ENCODE results near the gene ANO1. TPM values are rescaled to one million over a fixed set of nuclear protein-coding genes. Genes with fewer than 3 reads are reported as not detected.
A peak's percentile ranks its signal among the peaks of the same experiment; 100 is the strongest.

ANO1 gene
- total and polyA plus RNA-seq, 4 donors, result 7.8 to 64.8 (median 32.2) TPM

- TF ChIP-seq RXRA (IDR thresholded peaks at IDR 0.05), result no peak
- TF ChIP-seq, protein P1, sequence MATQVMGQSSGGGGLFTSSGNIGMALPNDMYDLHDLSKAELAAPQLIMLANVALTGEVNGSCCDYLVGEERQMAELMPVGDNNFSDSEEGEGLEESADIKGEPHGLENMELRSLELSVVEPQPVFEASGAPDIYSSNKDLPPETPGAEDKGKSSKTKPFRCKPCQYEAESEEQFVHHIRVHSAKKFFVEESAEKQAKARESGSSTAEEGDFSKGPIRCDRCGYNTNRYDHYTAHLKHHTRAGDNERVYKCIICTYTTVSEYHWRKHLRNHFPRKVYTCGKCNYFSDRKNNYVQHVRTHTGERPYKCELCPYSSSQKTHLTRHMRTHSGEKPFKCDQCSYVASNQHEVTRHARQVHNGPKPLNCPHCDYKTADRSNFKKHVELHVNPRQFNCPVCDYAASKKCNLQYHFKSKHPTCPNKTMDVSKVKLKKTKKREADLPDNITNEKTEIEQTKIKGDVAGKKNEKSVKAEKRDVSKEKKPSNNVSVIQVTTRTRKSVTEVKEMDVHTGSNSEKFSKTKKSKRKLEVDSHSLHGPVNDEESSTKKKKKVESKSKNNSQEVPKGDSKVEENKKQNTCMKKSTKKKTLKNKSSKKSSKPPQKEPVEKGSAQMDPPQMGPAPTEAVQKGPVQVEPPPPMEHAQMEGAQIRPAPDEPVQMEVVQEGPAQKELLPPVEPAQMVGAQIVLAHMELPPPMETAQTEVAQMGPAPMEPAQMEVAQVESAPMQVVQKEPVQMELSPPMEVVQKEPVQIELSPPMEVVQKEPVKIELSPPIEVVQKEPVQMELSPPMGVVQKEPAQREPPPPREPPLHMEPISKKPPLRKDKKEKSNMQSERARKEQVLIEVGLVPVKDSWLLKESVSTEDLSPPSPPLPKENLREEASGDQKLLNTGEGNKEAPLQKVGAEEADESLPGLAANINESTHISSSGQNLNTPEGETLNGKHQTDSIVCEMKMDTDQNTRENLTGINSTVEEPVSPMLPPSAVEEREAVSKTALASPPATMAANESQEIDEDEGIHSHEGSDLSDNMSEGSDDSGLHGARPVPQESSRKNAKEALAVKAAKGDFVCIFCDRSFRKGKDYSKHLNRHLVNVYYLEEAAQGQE (IDR thresholded peaks at IDR 0.05), result no peak
- TF ChIP-seq TAF1 (conservative IDR thresholded peaks at IDR 0.05), result no peak
- no peak for TF ChIP-seq RAD21 (IDR thresholded peaks at IDR 0.05)
- no peak for TF ChIP-seq FOXA1 (IDR thresholded peaks at IDR 0.05)
- TF ChIP-seq HNF4A (conservative IDR thresholded peaks at IDR 0.05), result no peak
- TF ChIP-seq NR2F2 (IDR thresholded peaks at IDR 0.05), result no peak
- no peak for TF ChIP-seq EGR1 (IDR thresholded peaks at IDR 0.05; ENCODE audit: low read depth in 2 of 2)
- no peak for TF ChIP-seq ZBTB33 (IDR thresholded peaks at IDR 0.05)
- TF ChIP-seq GABPA (IDR thresholded peaks at IDR 0.05 in 1 of 2, conservative IDR thresholded peaks at IDR 0.05 in 1 of 2), result no peak
- TF ChIP-seq MAX (IDR thresholded peaks at IDR 0.05), result no peak
- TF ChIP-seq SP1 (IDR thresholded peaks at IDR 0.05), result no peak
- Histone ChIP-seq H3K9me3 (ENCODE audit: control insufficient read depth in 4 of 4, low read length in 3 of 4) (no peaks in the 10 kb centered on the region), H3K27ac (ENCODE audit: low read depth in 1 of 2, low read length in 2 of 2) (no peak overlapping the region), H3K4me3 (ENCODE audit: low read depth in 1 of 3, low read length in 3 of 3) (no peak overlapping the region), H3K9ac (ENCODE audit: low read depth in 1 of 2, low read length in 2 of 2) (no peak overlapping the region), H3K27me3 (ENCODE audit: control insufficient read depth in 4 of 4, insufficient read depth in 4 of 4, low read length in 3 of 4) (no peaks in the 10 kb centered on the region), H3K36me3 (ENCODE audit: control insufficient read depth in 4 of 4, insufficient read depth in 3 of 4, low read depth in 1 of 4, low read length in 3 of 4) (no peaks in the 10 kb centered on the region), H3K4me1 (ENCODE audit: control insufficient read depth in 4 of 4, insufficient read depth in 4 of 4, low read length in 3 of 4) (peaks cover 0 to 6% (median 2%) of the 10 kb centered on the region in 4 donors)
- 71% methylated on average over 6 of the region's 6 CpGs for WGBS
- peak; percentile 12 for DNase-seq (ENCODE audit: low spot score)
These were observed 9.8 kb upstream of the ANO1 start for GRCh38 chr11:70068345-70068744.

- Histone ChIP-seq H3K9me3 (ENCODE audit: control insufficient read depth in 4 of 4, low read length in 3 of 4) (no peaks in the 10 kb centered on the region), H3K4me3 (ENCODE audit: low read depth in 1 of 3, low read length in 3 of 3) (no peak overlapping the region), H3K9ac (ENCODE audit: low read depth in 1 of 2, low read length in 2 of 2) (no peak overlapping the region), H3K27ac (ENCODE audit: low read depth in 1 of 2, low read length in 2 of 2) (no peak overlapping the region), H3K4me1 (ENCODE audit: control insufficient read depth in 4 of 4, insufficient read depth in 4 of 4, low read length in 3 of 4) (peaks cover 0 to 8% (median 3%) of the 10 kb centered on the region in 4 donors), H3K27me3 (ENCODE audit: control insufficient read depth in 4 of 4, insufficient read depth in 4 of 4, low read length in 3 of 4) (no peaks in the 10 kb centered on the region), H3K36me3 (ENCODE audit: control insufficient read depth in 4 of 4, insufficient read depth in 3 of 4, low read depth in 1 of 4, low read length in 3 of 4) (no peaks in the 10 kb centered on the region)
- peak; percentile 17 for DNase-seq (ENCODE audit: low spot score)
- WGBS, result 97% methylated on average over 2 of the region's 2 CpGs
- no peak for TF ChIP-seq GABPA (IDR thresholded peaks at IDR 0.05 in 1 of 2, conservative IDR thresholded peaks at IDR 0.05 in 1 of 2)
- TF ChIP-seq HNF4A (conservative IDR thresholded peaks at IDR 0.05), result no peak
- TF ChIP-seq FOXA1 (IDR thresholded peaks at IDR 0.05), result no peak
- no peak for TF ChIP-seq YY1 (IDR thresholded peaks at IDR 0.05)
- no peak for TF ChIP-seq ATF3 (IDR thresholded peaks at IDR 0.05)
- TF ChIP-seq RXRA (IDR thresholded peaks at IDR 0.05), result no peak
- TF ChIP-seq FOXA2 (IDR thresholded peaks at IDR 0.05), result no peak
- TF ChIP-seq JUND (IDR thresholded peaks at IDR 0.05), result no peak
- no peak for TF ChIP-seq SP1 (IDR thresholded peaks at IDR 0.05)
- no peak for TF ChIP-seq NR2F2 (IDR thresholded peaks at IDR 0.05)
- TF ChIP-seq RAD21 (IDR thresholded peaks at IDR 0.05), result no peak
- TF ChIP-seq TAF1 (conservative IDR thresholded peaks at IDR 0.05), result no peak
- TF ChIP-seq, protein P1 (IDR thresholded peaks at IDR 0.05), result no peak
- no peak for TF ChIP-seq MAX (IDR thresholded peaks at IDR 0.05)
- no peak for TF ChIP-seq EGR1 (IDR thresholded peaks at IDR 0.05; ENCODE audit: low read depth in 2 of 2)
- TF ChIP-seq, protein P2, sequence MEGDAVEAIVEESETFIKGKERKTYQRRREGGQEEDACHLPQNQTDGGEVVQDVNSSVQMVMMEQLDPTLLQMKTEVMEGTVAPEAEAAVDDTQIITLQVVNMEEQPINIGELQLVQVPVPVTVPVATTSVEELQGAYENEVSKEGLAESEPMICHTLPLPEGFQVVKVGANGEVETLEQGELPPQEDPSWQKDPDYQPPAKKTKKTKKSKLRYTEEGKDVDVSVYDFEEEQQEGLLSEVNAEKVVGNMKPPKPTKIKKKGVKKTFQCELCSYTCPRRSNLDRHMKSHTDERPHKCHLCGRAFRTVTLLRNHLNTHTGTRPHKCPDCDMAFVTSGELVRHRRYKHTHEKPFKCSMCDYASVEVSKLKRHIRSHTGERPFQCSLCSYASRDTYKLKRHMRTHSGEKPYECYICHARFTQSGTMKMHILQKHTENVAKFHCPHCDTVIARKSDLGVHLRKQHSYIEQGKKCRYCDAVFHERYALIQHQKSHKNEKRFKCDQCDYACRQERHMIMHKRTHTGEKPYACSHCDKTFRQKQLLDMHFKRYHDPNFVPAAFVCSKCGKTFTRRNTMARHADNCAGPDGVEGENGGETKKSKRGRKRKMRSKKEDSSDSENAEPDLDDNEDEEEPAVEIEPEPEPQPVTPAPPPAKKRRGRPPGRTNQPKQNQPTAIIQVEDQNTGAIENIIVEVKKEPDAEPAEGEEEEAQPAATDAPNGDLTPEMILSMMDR (IDR thresholded peaks at IDR 0.05; ENCODE audit: low read depth, low read length, missing input control), result no peak
- TF ChIP-seq ZBTB33 (IDR thresholded peaks at IDR 0.05), result no peak
These were observed 9.2 kb upstream of the ANO1 start for GRCh38 chr11:70068950-70069349.

All from liver (tissue), 9 donors.